Motor neuron (in vitro differentiated cells): ENCODE measurements around the gene ACTR5. TPM values are rescaled to one million over a fixed set of nuclear protein-coding genes. Genes with fewer than 3 reads are reported as not detected.

Experiments
- ATAC-seq, 8 experiments: fragments of 200-7000 bp; cut with Tn5 transposase; replicated peaks in 6 of 8; 2 replicates each; pipeline ENCODE4 v1.8.0; 2021; ENCODE audit warnings: mild to moderate bottlenecking in 8 of 8, moderate library complexity in 8 of 8
- H3K27ac ChIP-seq, 2 donors: fragments of 250-450 bp; sonication (Bioruptor Pico); 2 replicates each; pipeline ENCODE4 v1.9.0; 2021; ENCODE audit warnings: antibody characterized with exemption in 2 of 2, mild to moderate bottlenecking in 2 of 2, moderate library complexity in 1 of 2
- H3K4me1 ChIP-seq, 2 donors: fragments of 250-450 bp; sonication (Bioruptor Pico); replicated peaks in 1 of 2; 2 replicates each; pipeline ENCODE4 v1.6.1; 2021; ENCODE audit warnings: antibody characterized with exemption in 2 of 2, mild to moderate bottlenecking in 2 of 2, moderate library complexity in 1 of 2
- H3K4me3 ChIP-seq, 5 donors: fragments of 250-450 bp; sonication (Bioruptor Pico); 2 replicates each; pipeline ENCODE4 v1.9.0; 2021; ENCODE audit warnings: antibody characterized with exemption in 5 of 5, mild to moderate bottlenecking in 5 of 5, moderate library complexity in 4 of 5
- WGBS, 10 experiments: fragments of 450-650 bp; shearing (Covaris generic); methylation state at CpG; one replicate each; pipeline ENCODE4 v1.0.0; 2022; 5-methylcytosine and 5-hydroxymethylcytosine counted together
- in situ Hi-C, 9 experiments: fragments of 400-800 bp; cut with MboI; loops; one replicate each; pipeline ENCODE4 v1.15.0; 2021; ENCODE audit warnings: low sequenced_read_pairs in 9 of 9, low pct_unique_long_range_greater_than_20kb in 2 of 9; ENCODE audit not compliant: unreplicated experiment in 9 of 9
- total RNA-seq, 8 experiments: library from RNA; unstranded; fragments of 300-600 nt; gene quantifications; 2 replicates each; pipeline versions ENCODE4 v1.2.3 to v1.2.4, GENCODE V29; 2022

The ACTR5 gene
- total RNA-seq, 8 experiments from 2014 or later: 4.3 to 8.0 (median 5.3) TPM

GRCh38 chr20:38818113-38819065 is 70.1 kb downstream of the ACTR5 start:
- Histone ChIP-seq H3K4me3 (no peak overlapping the region), H3K27ac (no peak overlapping the region), H3K4me1 (no peaks in the 10 kb centered on the region)
- 36 to 100% (median 65%) methylated on average over 1 to 7 of the region's 9 CpGs for WGBS, 10 experiments
- ATAC-seq: no peak
- in situ Hi-C loops: no loop called here

Other genes starting within 250 kb of the ACTR5 start
- gene ADIG, start 167.3 kb upstream of the ACTR5 start, total RNA-seq: not detected
- gene ARHGAP40, start 146.7 kb upstream of the ACTR5 start, total RNA-seq: under 1 TPM in 2 of 8 experiments, not detected in 6; 0.21 to 0.95 TPM
- 1 to 10 TPM in 1 of 8 experiments, under 1 TPM in 6, not detected in 1; 0.14 to 2.4 (median 0.59) TPM for gene SLC32A1, start 24.0 kb upstream of the ACTR5 start, total RNA-seq
- gene PPP1R16B, start 57.2 kb downstream of the ACTR5 start, total RNA-seq: 1 to 10 TPM in 6 of 8 experiments, under 1 TPM in 2; 0.14 to 3.7 (median 2.6) TPM
- 10 to 100 TPM in 3 of 8 experiments, 1 to 10 TPM in 4, under 1 TPM in 1; 0.86 to 22.0 (median 3.3) TPM for gene FAM83D, start 178.0 kb downstream of the ACTR5 start, total RNA-seq
- gene DHX35, start 213.9 kb downstream of the ACTR5 start, total RNA-seq: 10 to 100 TPM in 6 of 8 experiments, 1 to 10 TPM in 2; 6.9 to 16.6 (median 11.4) TPM